Ramos (cell line): ENCODE measurements around the gene ACSS3.
"Not testable (repeated sequence)": the region's sequence is repeated elsewhere in the genome, so short reads cannot be mapped to it uniquely, and the experiment has no call there.

Source experiments
- in situ Hi-C: fragments of 300-500 bp; cut with MboI; formaldehyde crosslinking; loops from one replicate; pipeline ENCODE4 v1.14.3; 2022; ENCODE audit warnings: low sequenced_read_pairs; ENCODE audit not compliant: unreplicated experiment

Gene ACSS3

DNA sequence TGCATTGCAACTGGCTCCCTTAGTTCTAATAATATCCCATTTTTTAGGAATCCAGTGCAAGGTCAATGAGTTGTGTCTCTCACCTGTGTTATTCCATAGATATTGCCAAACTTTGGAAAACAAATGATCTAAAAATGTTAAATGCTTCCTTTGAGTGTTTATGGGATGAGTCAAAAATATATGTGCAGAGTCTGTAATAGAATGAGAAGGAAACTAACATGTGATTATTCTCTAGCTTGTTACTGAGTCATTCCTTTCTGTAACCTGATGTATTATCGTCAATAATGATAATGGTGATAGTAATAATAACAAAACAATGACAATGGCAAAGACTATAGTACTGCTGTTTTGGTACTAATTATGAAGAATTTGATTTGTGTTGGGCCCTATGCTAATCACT, 11.5 kb downstream of the ACSS3 start:
- in situ Hi-C loops, result no loop called here

DNA sequence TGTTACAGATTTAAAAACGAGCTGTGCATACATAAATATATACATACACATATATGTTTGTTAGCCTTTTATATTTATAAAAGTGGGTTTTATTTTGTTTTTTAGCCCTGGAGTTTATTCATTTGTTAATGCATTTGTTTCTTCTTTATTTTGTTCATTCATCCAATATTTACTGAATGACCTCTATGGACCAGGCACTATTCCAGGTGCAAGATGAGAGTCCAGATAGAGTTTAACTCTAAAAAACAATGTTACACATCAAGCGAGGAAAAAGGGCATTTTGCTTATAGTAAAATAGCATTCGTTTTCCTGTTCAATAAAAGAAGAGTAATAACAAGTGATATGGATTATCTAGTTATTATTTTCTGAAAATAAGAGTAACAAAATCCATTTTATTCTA, 14.2 kb downstream of the ACSS3 start:
- in situ Hi-C loops, result no loop called here

DNA sequence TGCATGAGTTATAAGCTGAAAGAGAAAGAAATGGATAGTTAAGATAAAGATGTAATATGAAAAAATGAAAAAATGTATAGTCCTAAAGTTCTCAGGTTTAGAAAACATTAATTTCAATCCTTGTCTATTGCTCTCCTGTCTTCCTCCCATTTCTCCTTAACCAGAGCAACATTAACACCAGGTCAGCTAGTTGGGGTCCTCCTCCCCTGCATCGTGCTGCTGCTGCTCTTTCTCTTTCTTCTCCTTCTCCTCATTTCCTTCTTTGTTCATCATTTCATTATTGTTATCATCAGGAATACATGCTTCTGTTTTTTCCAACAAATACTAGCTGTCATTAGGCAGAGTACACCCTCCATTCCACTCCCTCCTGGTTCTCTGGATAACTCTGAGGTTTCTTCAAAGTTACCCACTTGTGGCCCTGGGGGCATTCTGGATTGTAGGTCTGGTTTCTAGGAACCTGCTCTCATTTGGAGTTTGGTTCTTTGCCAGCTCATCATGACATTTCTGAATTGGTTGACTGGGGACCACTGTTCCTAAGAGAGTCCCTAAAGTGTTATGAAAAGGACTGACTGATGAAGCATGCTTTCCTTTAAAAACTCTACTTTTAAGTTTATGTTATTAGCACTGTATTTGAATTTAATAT, 17.0 kb downstream of the ACSS3 start:
- in situ Hi-C loops, result no loop called here

DNA sequence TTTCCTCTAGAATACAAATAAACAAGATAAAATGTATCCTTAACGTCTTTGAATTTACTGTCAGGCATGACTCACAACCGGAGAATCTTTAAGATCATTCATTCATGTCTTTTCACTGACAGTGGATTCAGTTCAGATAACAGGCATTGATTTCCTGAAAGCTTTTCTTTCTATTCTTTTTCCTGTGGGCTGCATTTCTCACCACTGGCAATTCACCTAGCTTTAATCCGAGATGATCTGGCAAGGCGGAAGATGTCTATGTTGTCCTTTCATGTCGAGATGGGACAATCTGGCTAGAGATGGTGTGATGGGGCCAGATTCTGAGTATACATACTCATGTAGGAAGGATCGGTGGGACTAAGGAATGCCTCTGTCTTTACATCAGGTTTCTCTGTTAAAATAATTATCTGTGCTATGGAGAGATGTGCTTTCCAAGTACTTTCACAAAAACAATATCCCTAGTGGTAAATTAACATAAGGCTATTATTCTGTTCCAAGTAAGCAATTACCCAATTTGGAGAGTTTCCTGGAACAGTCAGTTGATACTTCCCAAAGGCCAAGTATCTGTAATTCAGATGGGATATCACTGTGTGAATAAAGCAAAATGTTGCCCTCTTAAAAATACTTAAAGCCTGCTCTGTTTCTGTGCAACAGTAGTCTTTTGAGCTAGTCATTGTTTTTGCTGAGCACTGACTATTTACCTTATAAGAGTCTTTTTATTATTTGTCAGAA, 17.8 kb downstream of the ACSS3 start:
- in situ Hi-C loops, result no loop called here

DNA sequence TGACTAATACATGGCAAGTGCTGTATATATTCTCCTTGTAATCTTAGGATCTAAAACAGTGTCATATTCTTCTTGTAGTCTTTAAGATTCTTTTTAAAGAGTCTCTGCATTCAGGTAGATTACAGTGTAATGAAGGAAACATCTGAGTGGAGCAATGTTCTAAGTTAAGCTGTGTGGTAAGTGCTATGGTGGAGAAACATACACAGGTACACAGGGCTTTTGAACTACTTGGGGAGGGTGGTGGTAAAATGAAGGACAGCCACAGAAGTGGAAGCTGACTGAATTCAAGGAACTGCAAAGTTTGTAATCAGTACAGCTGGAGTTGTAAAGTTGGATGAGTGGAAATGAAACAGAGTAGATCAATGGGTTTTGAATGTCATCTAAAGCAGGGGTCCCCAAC, 27.8 kb downstream of the ACSS3 start:
- in situ Hi-C loops, result no loop called here

DNA sequence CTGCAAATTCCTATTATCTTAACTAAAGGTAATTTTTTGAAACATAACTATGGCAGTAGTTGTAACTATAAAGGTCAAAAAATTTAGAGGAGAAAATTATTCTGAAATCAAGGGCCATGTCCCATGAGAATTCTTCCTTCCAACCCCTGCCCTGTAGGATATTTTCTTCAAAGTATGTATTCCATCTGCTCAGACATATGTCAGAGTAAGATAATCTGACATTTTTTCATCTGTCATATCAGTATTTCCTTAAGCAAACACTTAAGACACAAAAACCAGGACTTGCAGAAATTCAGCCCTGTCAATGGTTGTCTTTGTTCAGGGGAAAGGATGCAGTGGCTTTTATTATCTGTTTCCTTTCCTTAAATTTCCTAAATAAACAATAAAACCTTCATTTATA, 36.3 kb downstream of the ACSS3 start:
- in situ Hi-C loops, result no loop called here

DNA sequence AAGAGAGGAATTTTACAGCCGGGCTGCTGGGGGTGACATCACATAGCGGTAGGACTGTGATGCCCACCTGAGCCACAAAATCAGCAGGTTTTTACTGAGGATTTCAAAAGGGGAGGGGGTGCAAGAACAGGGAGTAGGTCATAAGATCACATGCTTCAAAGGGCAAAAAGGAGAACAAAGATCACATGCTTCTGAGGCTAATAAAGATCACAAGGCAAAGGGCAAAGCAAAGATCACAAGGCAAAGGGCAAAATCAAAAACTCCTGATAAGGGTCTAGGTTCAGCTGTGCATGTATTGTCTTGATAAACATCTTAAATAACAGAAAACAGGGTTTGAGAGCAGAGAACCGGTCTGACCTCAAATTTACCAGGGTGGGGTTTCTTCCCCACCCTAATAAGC, 41.2 kb downstream of the ACSS3 start:
- in situ Hi-C loops, result not testable (repeated sequence)

DNA sequence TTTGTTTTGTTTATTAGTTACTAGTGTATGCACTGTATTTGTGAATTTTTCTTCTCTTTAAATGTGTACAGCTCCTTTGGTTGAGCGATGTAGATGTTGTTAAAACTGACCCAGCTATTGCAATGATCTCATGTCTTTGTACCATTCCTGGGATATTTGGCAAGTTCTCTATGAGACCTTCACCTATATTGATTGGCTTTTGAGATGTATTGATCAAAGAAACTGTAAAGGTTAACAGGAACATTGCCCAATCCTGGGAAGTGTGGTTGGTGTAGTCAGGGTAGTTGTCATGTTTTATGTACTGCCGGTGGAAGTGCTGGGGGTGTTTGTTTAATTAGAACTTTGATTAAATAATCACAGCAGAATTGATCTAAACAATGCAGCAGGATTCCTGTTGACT, 43.1 kb downstream of the ACSS3 start:
- in situ Hi-C loops, result no loop called here

DNA sequence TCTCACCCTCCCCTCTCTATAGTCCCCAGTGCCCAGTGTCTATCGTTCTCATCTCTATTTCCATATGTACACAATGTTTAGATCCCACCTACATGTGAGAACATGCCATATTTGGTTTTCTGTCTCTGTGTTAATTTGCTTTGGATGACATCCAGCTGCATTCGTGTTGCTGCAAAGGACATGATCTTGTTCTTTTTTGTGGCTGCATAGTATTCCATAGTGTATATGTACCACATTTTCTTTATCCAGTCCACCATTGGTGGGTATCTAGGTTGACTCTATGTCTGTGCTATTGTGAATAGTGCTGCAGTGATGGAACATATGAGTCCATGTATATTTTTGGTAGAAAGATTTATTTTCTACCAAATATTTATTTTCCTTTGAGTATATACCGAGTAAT, 45.7 kb downstream of the ACSS3 start:
- in situ Hi-C loops, result no loop called here

DNA sequence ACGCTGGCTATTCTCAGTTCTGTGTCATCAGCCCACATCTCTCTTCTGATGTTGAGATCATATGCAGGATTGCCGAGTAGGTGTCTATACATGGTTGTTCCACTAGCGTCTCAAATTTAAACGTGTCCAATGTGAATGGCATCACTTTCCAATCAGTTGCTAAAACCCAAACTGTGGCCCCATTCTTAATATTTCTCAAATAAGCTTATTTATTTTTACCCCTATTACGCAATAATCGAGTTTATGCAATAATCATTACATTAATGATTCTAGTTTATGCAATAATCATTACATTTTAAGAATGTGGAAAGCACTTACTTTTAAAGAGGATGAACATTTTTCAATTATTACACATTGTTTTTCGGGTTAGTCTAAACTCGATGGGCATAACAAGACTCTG, 47.8 kb downstream of the ACSS3 start:
- in situ Hi-C loops, result no loop called here

DNA sequence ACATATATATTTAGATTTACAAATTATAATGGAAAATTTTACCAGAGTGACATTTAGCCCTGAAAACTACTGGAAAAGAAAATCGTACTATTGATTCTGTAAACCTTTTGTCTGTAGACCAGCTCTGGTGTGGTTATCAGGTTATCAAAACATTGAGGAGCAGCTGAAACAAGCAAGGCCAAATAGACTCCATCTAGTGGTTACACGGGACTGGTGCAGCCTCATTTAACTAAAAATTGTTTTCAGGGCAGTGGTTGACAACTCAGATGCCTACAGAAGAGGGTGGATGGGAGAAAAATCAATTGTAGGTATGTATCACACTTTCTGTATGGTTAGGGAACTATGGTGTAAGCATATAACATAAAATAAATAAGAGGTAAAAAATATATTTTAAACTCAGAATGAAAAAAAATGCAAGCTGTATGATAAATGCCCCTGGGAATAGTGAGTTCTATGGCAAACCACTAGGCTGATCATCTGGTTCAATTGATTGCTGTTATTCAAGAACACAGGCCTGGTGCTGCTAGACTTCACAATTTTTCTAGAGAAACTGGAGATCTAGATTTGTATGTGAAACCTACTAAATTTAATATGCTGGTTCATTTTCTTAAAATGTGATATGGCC, 51.2 kb downstream of the ACSS3 start:
- in situ Hi-C loops, result no loop called here

DNA sequence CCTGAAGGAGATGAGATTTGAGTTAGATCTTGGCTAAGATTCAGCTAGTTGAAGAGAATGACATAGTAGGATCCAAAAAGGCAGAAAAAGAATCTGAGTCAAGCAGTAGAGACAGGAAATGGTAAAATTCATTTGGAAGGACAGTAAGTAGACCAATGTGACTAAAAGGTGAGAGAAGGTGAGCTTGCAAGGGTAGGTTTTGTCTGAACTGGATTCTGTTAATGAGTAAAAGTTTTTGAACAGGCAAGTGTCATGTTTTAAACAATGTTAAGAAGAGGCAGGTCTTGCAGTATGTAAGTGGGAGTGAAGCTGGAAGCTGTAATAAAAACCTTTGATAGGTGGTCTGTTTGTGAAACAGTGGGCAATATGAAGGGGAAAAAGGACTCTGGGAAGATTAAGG, 58.6 kb downstream of the ACSS3 start:
- in situ Hi-C loops, result no loop called here

DNA sequence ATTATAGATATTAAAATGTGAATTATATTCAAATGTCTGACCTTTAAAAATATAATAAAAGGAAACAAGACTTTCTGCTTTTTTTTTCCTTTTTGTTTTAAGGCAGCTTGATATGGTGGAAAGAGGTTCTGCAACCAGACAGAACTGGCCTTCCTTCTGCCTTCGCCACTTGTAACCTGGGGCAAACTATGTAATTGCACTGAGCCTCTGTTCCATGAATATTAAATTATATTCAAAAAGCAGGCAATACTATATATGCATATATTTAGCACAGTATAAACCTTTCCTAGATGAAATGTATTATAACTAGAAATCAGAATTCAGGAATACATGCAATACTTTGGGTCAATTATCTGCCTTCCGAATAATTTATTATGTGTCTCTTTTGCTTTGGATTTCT, 59.9 kb downstream of the ACSS3 start:
- in situ Hi-C loops, result no loop called here

DNA sequence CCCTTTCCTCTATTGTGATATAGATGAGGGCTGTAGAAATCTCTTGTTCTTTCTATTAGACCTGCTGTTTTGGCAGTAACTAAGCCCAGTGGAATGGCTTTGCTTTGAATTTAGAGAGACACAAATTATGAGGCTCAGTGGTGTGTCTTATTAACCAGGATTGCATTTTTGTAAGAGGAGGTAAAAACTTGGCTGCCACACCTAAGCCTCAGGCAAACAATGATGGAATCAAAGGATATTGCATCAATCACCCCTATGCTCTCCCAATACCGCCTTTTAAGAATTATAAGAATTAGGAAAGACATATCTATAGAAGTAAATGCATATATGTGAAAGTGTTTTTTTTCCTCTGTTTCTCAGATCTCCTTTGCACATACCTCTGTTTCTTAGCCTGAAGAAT, 63.3 kb downstream of the ACSS3 start:
- in situ Hi-C loops, result no loop called here

DNA sequence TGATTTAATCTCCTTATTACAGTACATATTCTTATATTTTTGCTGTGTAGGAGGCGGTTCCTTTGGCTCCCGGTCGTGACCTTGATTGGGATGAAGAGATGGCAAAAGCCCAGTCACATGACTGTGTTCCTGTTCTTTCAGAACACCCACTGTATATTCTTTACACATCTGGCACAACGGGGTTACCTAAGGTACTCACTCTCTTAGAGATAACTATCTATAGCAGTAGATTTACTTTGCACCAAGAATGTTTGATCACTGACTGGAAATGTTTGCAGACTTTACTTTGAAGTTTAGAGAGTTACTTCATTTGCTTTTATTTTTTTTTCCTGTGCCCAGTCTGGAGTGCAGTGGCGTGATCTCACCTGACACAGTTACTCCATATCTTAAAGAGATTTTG, 65.2 kb downstream of the ACSS3 start:
- in situ Hi-C loops, result no loop called here

DNA sequence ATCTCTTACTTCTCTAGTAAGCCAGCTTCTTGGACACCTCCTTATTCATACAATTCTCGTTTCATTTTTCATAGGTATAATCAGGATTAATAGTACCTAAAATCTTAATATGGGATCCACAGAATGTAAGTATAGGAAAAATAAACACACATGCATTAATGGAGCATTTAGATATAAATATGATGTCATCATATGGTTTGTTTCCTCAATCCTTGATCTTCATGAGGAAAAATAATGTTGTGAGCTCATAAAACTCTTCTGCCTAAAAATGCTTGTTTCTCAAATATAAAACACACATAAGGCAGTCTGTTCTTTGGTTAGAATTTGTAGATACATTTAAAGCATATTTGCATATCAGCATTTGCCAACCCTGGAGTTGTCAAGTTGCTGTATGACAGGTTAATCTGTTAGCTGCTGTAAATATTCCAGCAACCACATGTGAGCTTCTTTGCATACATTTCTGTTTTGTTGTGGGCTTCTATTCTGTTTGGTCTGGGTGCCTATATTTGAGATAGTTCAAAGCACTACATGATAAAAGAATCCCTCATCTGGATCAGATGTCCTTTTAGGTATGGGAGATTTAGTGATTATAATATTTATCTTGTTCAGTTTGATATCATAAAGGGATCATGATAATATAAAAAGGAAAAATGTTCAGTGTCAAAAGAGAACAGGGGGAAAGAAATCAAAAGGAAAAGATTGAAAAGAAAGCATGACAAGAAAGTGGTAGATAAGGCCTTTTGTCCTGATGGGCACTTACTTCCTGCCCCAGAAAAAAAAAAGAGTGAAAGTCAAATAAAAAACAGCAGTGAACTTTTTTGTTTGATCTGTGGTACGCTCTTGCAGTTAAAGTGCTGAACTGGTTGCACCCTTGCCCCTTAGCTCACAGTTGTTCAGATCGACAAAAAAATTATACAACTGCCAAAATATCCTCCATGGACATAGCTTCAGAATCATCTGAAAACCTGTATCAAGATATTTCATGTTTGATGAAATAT, 68.6 kb downstream of the ACSS3 start:
- in situ Hi-C loops, result no loop called here

DNA sequence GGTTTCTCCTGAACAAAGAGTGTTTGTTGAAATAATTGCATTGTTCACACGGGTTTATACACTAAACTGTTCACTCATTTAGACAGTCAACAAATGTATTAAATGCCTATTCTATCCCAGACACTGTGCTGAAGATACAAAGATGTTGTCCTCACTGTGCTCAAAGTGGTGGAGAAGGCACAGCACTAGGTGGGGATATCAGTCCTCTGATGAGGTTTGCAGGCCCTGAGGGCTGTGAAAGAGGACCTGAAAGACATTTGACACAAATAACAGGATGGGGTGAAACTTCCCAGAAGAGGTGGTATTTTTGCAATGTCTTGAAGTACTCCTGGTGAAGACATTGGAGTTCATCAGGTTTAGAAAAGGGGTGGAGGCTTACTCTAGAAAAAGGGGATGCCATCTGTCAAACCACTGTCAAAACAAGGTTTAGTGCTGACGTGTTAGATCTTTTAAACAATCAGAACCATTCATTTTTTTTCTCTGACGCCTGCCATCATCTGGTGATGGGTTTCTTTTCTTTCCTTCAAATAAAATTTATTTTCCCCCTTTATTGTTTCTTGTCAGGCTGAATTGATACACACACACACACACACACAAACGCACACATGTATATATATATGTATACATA, 69.5 kb downstream of the ACSS3 start:
- in situ Hi-C loops, result no loop called here

DNA sequence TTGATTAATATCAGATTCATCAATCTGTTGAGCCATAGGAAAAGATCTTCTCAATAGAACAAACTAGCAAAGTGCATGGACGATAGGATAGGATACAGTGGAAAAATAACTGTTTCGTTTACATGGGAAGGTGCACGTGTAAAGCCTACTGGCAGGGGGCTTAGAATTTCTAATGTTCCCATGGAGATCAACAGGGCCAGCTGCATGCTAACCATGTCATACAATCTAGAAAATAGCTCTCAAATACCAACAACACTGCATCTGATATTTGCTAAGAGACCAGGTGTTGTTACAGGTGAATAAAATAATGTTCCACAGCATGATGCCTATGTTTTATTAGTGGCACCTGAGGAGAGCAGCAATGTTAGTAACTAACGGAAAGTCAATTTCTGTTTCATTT, 72.5 kb downstream of the ACSS3 start:
- in situ Hi-C loops, result no loop called here

DNA sequence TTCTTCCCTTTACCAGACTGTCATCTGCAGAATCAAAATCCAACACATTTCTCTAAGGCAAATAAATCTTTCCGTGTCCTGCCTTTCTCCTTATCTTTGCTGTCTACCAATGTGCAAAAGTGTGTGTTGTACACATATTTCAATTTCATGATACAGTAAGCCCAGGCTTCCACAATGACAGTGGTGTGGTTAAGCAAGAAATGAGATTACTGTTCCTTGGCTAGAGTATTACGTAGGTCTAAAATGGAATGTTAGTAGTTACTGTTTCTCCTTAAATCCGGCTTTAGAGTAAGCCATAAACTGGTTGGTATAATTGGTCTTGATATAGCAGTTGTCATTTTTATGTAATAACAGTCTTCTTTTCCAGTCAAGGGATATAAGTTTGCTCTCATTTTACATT, 82.0 kb downstream of the ACSS3 start:
- in situ Hi-C loops, result no loop called here

DNA sequence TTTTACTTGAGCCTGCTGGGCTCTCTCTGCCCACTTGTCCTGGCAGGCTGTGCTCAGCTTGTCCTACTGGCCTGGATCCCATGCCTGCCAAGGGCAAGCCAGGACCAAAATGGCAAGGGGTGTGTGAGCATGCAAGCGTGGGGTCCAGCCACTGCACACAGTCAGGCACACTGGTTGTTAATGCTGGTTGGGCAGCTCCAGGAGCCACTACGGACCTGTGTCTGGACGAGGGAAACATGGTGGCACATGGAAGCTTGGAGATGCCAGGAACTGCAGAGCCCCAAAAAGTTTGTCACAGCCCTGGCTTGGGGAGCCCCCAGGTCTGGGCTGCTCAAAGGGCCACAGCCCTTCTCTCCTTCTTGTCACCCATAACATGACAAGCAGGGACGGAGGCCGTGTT, 83.8 kb downstream of the ACSS3 start:
- in situ Hi-C loops, result no loop called here
